Measurements from ENCODE around the gene NUDT13.

- TF ChIP-seq, protein P1, sequence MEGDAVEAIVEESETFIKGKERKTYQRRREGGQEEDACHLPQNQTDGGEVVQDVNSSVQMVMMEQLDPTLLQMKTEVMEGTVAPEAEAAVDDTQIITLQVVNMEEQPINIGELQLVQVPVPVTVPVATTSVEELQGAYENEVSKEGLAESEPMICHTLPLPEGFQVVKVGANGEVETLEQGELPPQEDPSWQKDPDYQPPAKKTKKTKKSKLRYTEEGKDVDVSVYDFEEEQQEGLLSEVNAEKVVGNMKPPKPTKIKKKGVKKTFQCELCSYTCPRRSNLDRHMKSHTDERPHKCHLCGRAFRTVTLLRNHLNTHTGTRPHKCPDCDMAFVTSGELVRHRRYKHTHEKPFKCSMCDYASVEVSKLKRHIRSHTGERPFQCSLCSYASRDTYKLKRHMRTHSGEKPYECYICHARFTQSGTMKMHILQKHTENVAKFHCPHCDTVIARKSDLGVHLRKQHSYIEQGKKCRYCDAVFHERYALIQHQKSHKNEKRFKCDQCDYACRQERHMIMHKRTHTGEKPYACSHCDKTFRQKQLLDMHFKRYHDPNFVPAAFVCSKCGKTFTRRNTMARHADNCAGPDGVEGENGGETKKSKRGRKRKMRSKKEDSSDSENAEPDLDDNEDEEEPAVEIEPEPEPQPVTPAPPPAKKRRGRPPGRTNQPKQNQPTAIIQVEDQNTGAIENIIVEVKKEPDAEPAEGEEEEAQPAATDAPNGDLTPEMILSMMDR (IDR thresholded peaks at IDR 0.05), result no peak
- TF ChIP-seq POLR2A (IDR thresholded peaks at IDR 0.05), result no peak
Measured at GRCh38 chr10:73117976-73118743, 7.9 kb downstream of the NUDT13 start.

Measured in testis (tissue), 2 donors.